ENCODE results near the gene SLC24A2.

Gene SLC24A2

GRCh38 chr9:19770973-19771372 lies 17.9 kb downstream of the SLC24A2 start:
- Histone ChIP-seq H3K27ac (no peak overlapping the region), H4K20me1 (no peaks in the 10 kb centered on the region), H3K36me3 (no peaks in the 10 kb centered on the region), H3K9ac (no peak overlapping the region), H3K4me1 (no peaks in the 10 kb centered on the region), H3K4me2 (no peak overlapping the region), H3K27me3 (no peaks in the 10 kb centered on the region), H3K4me3 (no peak overlapping the region), H3K9me3 (replicated peaks in 1 of 11) (peaks cover 0 to 16% (median 8%) of the 10 kb centered on the region in 11 experiments; a peak in 12 of 22 replicates)
- no peak for TF ChIP-seq Cebpa-rat (IDR thresholded peaks at IDR 0.05)

GRCh38 chr9:19769213-19769612 lies 19.6 kb downstream of the SLC24A2 start:
- peaks cover 11 to 34% (median 25%) of the 10 kb centered on the region in 11 experiments; a peak in 20 of 22 replicates for H3K9me3 ChIP-seq (replicated peaks in 1 of 11)
- no peak overlapping the region for H3K4me3 ChIP-seq
- no peaks in the 10 kb centered on the region for H3K27me3 ChIP-seq
- no peak overlapping the region for H3K4me2 ChIP-seq
- no peaks in the 10 kb centered on the region for H3K4me1 ChIP-seq
- H3K27ac ChIP-seq = no peak overlapping the region
- no peaks in the 10 kb centered on the region for H3K36me3 ChIP-seq
- no peak overlapping the region for H3K9ac ChIP-seq
- TF ChIP-seq Cebpa-rat (IDR thresholded peaks at IDR 0.05) = no peak
- no peaks in the 10 kb centered on the region for H4K20me1 ChIP-seq

DNA sequence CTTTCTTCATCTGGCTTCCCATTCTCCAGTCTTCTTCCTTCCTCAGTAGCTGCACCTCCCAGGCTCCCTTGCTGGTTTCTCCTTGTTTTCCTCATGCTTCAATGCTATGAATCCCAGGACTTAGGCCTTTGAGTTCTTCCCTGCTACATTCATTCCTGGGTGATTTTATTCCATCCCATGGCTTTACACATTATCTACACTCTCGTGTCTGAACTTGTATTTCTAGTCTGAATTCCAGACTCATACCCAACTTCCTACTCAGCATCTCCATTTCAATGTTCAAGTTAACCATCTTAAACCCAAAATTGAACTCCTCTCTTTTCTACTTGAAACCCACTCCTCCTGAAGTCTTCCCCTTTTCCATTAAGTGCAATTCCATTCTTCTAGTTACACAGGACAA lies 20.0 kb downstream of the SLC24A2 start:
- H3K27ac ChIP-seq = no peak overlapping the region
- no peak overlapping the region for H3K9ac ChIP-seq
- H3K36me3 ChIP-seq = no peaks in the 10 kb centered on the region
- H3K4me3 ChIP-seq = no peak overlapping the region
- H3K4me2 ChIP-seq = no peak overlapping the region
- H4K20me1 ChIP-seq = no peaks in the 10 kb centered on the region
- H3K9me3 ChIP-seq (replicated peaks in 1 of 11) = peaks cover 11 to 36% (median 25%) of the 10 kb centered on the region in 11 experiments; a peak in 20 of 22 replicates
- H3K27me3 ChIP-seq = no peaks in the 10 kb centered on the region
- H3K4me1 ChIP-seq = no peaks in the 10 kb centered on the region
- TF ChIP-seq Cebpa-rat (IDR thresholded peaks at IDR 0.05) = no peak

GRCh38 chr9:19759066-19759465 lies 29.8 kb downstream of the SLC24A2 start:
- Histone ChIP-seq H3K36me3 (no peaks in the 10 kb centered on the region), H3K9ac (no peak overlapping the region), H3K27ac (no peak overlapping the region), H3K4me2 (no peak overlapping the region), H3K27me3 (no peaks in the 10 kb centered on the region), H3K4me1 (peaks cover 0 to 31% (median 7%) of the 10 kb centered on the region in 10 experiments; a peak in 8 of 20 replicates), H3K9me3 (replicated peaks in 1 of 11) (peaks cover 0 to under 1% (median 0%) of the 10 kb centered on the region in 11 experiments; a peak in 1 of 22 replicates), H4K20me1 (no peaks in the 10 kb centered on the region), H3K4me3 (no peak overlapping the region)
- TF ChIP-seq Cebpa-rat (IDR thresholded peaks at IDR 0.05) = no peak

GRCh38 chr9:19757745-19758144 lies 31.1 kb downstream of the SLC24A2 start:
- H3K9me3 ChIP-seq (replicated peaks in 1 of 11) = no peaks in the 10 kb centered on the region
- H4K20me1 ChIP-seq = no peaks in the 10 kb centered on the region
- H3K9ac ChIP-seq = no peak overlapping the region
- no peaks in the 10 kb centered on the region for H3K36me3 ChIP-seq
- no peak for TF ChIP-seq Cebpa-rat (IDR thresholded peaks at IDR 0.05)
- no peak overlapping the region for H3K4me2 ChIP-seq
- H3K4me3 ChIP-seq = no peak overlapping the region
- no peaks in the 10 kb centered on the region for H3K27me3 ChIP-seq
- peaks cover 0 to 39% (median 7%) of the 10 kb centered on the region in 10 experiments; a peak in 8 of 20 replicates for H3K4me1 ChIP-seq
- no peak overlapping the region for H3K27ac ChIP-seq

DNA sequence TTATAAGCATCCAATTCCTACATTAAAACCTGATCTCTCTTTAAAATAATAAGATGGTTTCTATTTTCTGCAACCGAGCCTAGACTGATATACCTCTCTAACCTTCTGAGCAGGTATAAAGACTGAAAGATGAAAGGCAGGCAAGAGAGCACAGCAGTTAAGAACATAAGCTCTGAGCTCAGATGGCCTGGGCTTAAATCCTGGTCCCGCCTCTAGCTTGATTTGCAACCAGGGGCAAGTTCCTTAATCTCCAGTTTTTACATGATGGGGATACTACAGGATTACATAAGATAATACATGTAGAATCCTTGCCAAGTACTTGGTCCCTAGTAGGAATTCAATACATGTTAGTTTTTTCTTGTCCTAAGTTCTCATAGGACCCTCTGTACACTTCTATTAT lies 33.9 kb downstream of the SLC24A2 start:
- Histone ChIP-seq H3K4me1 (peaks cover 0 to 67% (median 22%) of the 10 kb centered on the region in 10 experiments; a peak in 16 of 20 replicates), H3K4me3 (no peak overlapping the region), H3K27me3 (no peaks in the 10 kb centered on the region), H3K27ac (no peak overlapping the region; a peak in 1 of 22 replicates), H3K9ac (no peak overlapping the region), H3K4me2 (peak overlapping the region in 5 of 11 experiments; percentile 1 to 56 (median 26); a peak in 5 of 22 replicates), H3K36me3 (no peaks in the 10 kb centered on the region), H4K20me1 (no peaks in the 10 kb centered on the region), H3K9me3 (replicated peaks in 1 of 11) (peaks cover 0 to 14% (median 0%) of the 10 kb centered on the region in 11 experiments; a peak in 3 of 22 replicates)
- no peak for TF ChIP-seq Cebpa-rat (IDR thresholded peaks at IDR 0.05)

GRCh38 chr9:19748278-19749126 lies 40.3 kb downstream of the SLC24A2 start:
- Histone ChIP-seq H3K4me1 (peaks cover 22 to 91% (median 51%) of the 10 kb centered on the region in 10 experiments), H3K9me3 (replicated peaks in 1 of 11) (peaks cover 0 to 14% (median 0%) of the 10 kb centered on the region in 11 experiments; a peak in 3 of 22 replicates), H3K9ac (peak overlapping the region in 9 of 11 experiments; percentile 46 to 75 (median 67); a peak in 18 of 22 replicates), H3K27me3 (no peaks in the 10 kb centered on the region), H3K36me3 (no peaks in the 10 kb centered on the region), H3K4me2 (peak overlapping the region; percentile 35 to 86 (median 75)), H4K20me1 (no peaks in the 10 kb centered on the region), H3K27ac (peak overlapping the region in 10 of 11 experiments; percentile 25 to 90 (median 87); a peak in 20 of 22 replicates), H3K4me3 (peak overlapping the region in 4 of 10 experiments; percentile 10 to 40 (median 26); a peak in 7 of 20 replicates)
- peak in 9 of 11 experiments; percentile 67 to 91 (median 82); a peak in 16 of 22 replicates for TF ChIP-seq Cebpa-rat (IDR thresholded peaks at IDR 0.05)

- H3K27ac ChIP-seq = peak overlapping the region in 6 of 11 experiments; percentile 79 to 90 (median 88); a peak in 5 of 22 replicates
- TF ChIP-seq Cebpa-rat (IDR thresholded peaks at IDR 0.05) = no peak
- H4K20me1 ChIP-seq = no peaks in the 10 kb centered on the region
- peaks cover 22 to 75% (median 46%) of the 10 kb centered on the region in 10 experiments for H3K4me1 ChIP-seq
- no peak overlapping the region for H3K4me3 ChIP-seq
- H3K9ac ChIP-seq = no peak overlapping the region
- H3K4me2 ChIP-seq = peak overlapping the region in 4 of 11 experiments; percentile 10 to 86 (median 78); a peak in 4 of 22 replicates
- no peaks in the 10 kb centered on the region for H3K36me3 ChIP-seq
- no peaks in the 10 kb centered on the region for H3K27me3 ChIP-seq
- peaks cover 0 to 8% (median 0%) of the 10 kb centered on the region in 11 experiments; a peak in 2 of 22 replicates for H3K9me3 ChIP-seq (replicated peaks in 1 of 11)
Measured at GRCh38 chr9:19746223-19746622, 42.6 kb downstream of the SLC24A2 start.

- peak overlapping the region in 5 of 11 experiments; percentile 3 to 52 (median 16); a peak in 5 of 22 replicates for H3K4me2 ChIP-seq
- no peaks in the 10 kb centered on the region for H3K9me3 ChIP-seq (replicated peaks in 1 of 11)
- no peaks in the 10 kb centered on the region for H3K36me3 ChIP-seq
- H3K4me1 ChIP-seq = peaks cover 0 to 31% (median 7%) of the 10 kb centered on the region in 10 experiments; a peak in 13 of 20 replicates
- H3K27ac ChIP-seq = no peak overlapping the region
- H3K9ac ChIP-seq = no peak overlapping the region
- no peaks in the 10 kb centered on the region for H3K27me3 ChIP-seq
- no peak overlapping the region for H3K4me3 ChIP-seq
- TF ChIP-seq Cebpa-rat (IDR thresholded peaks at IDR 0.05) = no peak
- H4K20me1 ChIP-seq = no peaks in the 10 kb centered on the region
Measured at GRCh38 chr9:19741178-19741577, 47.7 kb downstream of the SLC24A2 start.
